Choroid plexus epithelial cell (primary cell): Measurements from ENCODE around the gene HS3ST4.

ENCODE experiments used
- DNase-seq: peaks from one replicate; pipeline ENCODE4 v3.0.0-alpha.2; 2010; ENCODE audit warnings: low read depth
- H3K4me3 ChIP-seq: 2 replicates; pipeline ENCODE4 v1.5.1; 2011; ENCODE audit warnings: low read depth, mild to moderate bottlenecking, control low read depth, low read length, moderate library complexity
- TF ChIP-seq, protein P1 (sequence below): conservative IDR thresholded peaks from 2 replicates; pipeline ENCODE4 v1.5.1; 2011; ENCODE audit warnings: low read depth, mild to moderate bottlenecking, control low read depth, inconsistent platforms, low read length, moderate library complexity

HS3ST4 gene

DNA sequence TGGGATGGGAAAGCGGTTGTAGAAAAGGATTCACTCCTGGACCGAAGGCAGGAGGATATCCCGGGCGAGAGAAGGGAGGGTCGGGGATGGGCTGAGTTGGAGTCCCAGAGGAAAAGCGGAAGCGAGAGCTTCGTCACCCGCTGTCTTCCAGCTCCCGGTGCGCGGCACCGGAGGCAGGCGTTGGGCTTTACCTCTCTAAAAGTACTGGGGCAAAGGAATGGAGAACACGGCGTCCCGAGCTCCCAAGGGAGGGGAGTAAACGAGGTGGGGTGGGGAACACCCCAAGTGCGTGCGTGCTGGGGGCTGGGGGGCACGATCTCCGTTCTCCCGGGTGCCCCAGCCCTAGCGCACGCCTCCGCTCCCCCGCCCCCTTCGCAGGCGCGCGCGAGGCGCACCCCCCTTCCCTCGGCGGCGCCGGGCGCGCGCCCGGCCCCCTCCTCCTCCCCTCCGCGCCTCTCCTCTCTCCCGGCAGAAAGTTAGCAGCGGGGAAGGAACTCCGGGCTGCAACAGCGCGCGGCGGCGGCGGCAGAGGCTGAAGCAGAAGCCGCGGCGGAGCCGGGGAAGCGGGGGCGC is at the start of gene HS3ST4:
TSS of gene HS3ST4 (plus strand) at position 441 of the 573 bp plus-strand sequence.
- no peak within 1 kb of the TSS for H3K4me3 ChIP-seq
- no peak for DNase-seq
- TF ChIP-seq, protein P1, sequence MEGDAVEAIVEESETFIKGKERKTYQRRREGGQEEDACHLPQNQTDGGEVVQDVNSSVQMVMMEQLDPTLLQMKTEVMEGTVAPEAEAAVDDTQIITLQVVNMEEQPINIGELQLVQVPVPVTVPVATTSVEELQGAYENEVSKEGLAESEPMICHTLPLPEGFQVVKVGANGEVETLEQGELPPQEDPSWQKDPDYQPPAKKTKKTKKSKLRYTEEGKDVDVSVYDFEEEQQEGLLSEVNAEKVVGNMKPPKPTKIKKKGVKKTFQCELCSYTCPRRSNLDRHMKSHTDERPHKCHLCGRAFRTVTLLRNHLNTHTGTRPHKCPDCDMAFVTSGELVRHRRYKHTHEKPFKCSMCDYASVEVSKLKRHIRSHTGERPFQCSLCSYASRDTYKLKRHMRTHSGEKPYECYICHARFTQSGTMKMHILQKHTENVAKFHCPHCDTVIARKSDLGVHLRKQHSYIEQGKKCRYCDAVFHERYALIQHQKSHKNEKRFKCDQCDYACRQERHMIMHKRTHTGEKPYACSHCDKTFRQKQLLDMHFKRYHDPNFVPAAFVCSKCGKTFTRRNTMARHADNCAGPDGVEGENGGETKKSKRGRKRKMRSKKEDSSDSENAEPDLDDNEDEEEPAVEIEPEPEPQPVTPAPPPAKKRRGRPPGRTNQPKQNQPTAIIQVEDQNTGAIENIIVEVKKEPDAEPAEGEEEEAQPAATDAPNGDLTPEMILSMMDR: no peak

- no peak overlapping the region for H3K4me3 ChIP-seq
- DNase-seq: no peak
- TF ChIP-seq, protein P1: no peak
These were observed 48.1 kb upstream of the HS3ST4 start for GRCh38 chr16:25643633-25644032.

DNA sequence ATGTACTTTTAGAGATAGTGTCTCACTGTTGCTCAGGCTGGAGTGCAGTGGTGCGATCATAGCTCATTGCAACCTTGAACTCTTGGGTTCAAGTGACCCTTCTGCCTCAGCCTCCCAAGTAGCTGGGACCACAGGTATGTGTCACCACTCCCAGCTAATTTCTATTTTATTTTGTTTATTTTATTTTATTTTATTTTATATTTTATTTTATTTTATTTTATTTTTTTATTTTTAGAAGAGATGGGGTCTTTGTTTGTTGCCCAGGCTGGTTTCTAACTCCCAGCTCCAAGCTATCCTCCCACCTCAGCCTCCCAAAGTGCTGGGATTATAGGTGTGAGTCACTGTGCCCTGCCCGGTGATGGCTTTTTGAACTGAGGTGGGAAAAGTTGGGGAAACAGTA is 35.1 kb upstream of the HS3ST4 start:
- TF ChIP-seq, protein P1: no peak
- no peak overlapping the region for H3K4me3 ChIP-seq
- no peak for DNase-seq

- H3K4me3 ChIP-seq: no peak overlapping the region
- TF ChIP-seq, protein P1: no peak
- no peak for DNase-seq
These were observed 14.9 kb upstream of the HS3ST4 start for GRCh38 chr16:25676820-25677219.

DNA sequence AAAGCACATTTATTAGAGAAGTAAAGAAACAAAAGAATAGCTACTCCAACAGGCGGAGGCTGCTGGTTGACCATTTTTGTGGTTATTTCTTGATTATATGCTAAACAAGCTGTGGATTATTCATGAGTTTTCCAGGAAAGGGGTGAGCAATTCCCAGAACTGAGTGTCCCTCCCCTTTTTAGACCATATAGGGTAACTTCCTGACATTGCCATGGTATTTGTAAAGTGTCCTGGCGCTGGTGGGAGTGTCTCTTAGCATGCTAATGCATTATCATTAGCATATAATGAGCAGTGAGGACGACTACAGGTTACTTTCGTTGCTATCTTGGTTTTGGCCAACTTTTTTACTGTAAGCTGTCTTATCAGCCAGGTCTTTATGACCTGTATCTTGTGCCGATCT is 12.2 kb upstream of the HS3ST4 start:
- no peak overlapping the region for H3K4me3 ChIP-seq
- DNase-seq: no peak
- TF ChIP-seq, protein P1: no peak

- H3K4me3 ChIP-seq: no peak overlapping the region
- TF ChIP-seq, protein P1: no peak
- DNase-seq: no peak
These were observed 2.5 kb upstream of the HS3ST4 start for GRCh38 chr16:25689137-25689836.
